ENCODE measurements around the gene CNTNAP3B.
"Not testable (repeated sequence)": the region's sequence is repeated elsewhere in the genome, so short reads cannot be mapped to it uniquely, and the experiment has no call there.

CNTNAP3B gene

DNA sequence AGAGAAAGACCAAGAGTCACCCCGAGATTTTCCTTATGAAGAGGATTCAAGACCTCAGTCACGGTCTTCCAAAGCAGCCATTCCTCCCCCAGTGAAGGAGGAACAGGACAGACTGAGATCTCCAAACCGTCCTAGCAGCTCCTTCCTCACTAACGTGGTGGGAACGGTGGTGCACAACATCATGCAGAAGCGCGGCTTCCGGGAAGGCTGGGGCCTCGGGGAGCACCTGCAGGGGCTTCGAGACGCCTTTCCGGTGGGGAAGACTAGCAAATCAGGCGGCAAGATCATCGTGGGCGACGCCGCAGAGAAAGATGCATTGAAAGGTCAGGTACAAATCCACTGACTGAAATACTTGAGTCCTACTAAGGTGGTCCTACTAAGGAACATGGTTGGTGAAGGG, 154.3 kb downstream of the CNTNAP3B start:
- not testable (repeated sequence) for DNase-seq

DNA sequence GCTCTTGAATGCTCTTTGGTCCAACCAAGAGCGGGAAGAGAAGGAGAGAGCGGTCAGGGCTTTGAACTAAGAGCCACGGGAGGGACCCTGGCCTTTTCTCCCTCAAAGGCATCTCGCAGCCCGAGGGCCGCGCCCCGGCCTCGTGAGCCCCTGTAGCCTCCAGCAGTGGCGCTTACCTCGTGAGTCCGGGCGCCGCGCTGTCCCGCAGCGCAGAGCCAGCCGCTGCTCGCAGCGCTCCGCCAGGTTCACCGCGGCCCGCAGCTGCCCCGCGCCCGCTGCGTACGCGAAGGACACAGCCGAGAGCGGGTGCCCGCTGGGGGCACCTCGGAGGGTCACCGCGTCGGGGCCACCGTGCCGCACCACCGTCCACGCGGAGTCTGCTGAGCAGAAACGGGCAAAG, 176.2 kb downstream of the CNTNAP3B start:
- DNase-seq: not testable (repeated sequence)

DNA sequence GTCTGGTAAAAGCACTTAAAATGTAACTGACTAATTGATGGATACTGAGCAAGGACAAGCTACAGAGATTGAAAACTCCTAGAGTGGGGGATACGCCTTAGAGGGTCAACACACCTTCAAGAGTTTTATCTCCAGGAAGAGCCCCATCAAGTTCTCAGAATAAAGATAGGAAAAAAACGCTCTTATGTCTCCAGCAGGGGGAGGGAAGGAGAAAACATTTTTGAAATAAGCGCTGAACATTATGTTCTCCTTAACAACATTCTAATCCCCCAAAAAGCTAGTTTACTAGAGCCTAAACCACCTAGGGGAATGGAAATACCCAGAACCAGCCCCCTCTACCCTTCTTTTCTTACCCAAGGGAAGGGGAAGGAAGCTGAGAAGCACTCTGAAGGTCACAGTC, 187.5 kb downstream of the CNTNAP3B start:
- not testable (repeated sequence) for DNase-seq

DNA sequence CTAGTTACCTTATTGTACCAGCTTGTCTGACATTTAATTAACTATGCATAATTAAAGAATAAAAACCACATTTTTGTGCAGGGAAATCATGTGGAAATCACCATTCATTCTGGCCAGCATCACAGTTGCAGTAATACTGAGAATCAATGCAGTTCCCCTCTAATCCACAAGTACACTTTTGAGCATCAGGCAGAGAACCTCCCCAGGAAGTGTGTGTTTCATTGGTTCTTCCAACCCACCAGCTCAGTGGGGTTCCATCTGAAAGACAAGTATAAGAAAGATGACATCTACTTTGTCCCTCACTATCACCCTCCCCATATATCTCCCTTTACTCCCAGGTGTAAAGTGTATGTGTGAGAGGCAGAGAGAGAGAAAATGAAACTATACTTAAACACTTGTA, 191.1 kb downstream of the CNTNAP3B start:
- DNase-seq: not testable (repeated sequence)

DNA sequence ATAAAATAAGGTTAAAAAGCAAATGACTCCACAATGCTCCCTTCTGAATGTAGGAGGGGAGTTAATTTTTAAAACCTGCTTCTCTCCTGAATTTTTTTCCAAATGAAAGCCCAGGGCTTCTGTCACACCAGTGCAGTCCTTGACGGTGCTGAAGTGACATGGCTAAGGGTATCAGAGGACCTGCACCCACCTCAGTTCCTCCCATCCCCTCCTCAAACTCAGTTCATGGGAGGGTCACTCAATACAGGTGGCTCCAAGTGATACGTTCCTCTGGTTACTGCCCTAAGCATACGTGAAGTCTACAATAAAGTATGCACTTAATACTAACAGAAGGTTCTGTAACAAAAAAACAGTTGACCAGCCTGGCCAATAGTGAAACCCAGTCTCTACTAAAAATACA, 193.5 kb downstream of the CNTNAP3B start:
- not testable (repeated sequence) for DNase-seq

DNA sequence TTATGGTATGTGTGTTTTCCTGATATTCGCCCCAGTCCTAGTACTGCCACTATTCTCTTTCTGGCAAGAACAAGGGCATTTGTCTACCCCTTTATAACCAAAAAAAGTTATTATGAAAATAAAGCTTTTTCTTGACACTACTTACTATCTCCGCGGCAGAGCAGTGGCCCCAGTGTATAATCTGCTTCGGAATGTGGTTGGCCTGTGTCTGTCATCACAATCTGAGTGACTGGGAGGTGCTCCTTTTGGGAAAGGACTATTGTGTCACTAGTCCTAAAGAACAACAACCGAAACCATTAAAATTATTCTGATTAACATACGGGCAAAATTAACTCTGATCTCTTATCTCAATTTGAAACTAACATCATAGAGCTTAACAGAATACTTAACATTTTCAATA, 200.1 kb downstream of the CNTNAP3B start:
- not testable (repeated sequence) for DNase-seq

DNA sequence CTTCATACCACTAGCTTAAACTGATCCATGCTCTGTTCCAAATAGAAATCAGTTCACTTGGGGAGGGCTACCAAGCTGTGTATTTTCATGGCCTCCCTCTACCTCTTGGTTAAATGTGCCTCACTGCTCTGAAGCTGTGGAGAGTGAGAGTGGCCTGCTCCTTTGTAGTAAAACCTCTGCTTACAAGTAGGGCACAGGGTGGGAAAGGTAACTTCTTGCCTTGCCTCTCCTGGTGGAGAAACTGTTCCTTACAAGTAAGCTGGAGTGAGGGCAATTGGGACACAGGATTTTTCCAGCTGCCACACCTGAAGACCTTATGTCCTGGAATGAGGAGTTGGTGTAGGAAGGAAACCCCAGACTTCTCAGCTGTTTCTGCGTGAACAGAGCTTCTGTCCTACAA, 211.9 kb downstream of the CNTNAP3B start:
- DNase-seq: not testable (repeated sequence)

DNA sequence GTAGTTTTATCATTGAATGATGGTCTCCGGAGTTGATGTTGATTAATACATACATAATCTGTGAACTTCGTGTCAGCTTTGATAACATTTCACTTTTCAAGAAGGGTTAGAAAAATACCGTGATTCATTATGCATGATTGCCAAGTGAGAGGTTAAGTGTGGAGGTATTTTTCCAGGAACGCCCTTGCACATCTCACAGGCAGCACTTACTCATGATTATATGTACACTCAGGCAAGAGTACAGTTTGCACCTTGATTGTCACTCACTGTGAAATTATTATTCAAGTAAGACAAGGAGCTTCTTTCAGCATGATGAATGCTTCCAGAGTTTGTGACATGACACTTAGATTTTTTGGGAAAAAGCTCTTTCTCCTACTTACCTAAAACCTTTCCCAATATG, 223.7 kb downstream of the CNTNAP3B start:
- not testable (repeated sequence) for DNase-seq

DNA sequence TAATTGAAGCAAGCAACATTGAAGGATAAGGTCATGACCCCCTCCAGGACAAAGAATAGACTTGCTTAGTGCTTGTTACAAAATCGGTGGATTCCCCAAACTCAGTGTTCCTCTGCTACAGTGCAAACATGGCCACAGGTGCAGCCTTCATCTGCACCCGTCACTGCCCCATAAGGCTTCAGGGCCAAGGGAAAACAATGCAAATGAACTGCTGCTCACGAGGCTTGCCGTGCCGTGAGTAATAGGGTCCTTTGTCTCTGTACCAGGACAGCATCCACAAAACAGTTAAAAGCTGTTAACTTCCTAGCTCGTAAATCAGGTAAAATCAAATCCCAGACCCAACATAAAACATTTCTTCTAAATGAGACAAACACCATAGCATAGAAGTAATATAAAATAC, 226.5 kb downstream of the CNTNAP3B start:
- not testable (repeated sequence) for DNase-seq

DNA sequence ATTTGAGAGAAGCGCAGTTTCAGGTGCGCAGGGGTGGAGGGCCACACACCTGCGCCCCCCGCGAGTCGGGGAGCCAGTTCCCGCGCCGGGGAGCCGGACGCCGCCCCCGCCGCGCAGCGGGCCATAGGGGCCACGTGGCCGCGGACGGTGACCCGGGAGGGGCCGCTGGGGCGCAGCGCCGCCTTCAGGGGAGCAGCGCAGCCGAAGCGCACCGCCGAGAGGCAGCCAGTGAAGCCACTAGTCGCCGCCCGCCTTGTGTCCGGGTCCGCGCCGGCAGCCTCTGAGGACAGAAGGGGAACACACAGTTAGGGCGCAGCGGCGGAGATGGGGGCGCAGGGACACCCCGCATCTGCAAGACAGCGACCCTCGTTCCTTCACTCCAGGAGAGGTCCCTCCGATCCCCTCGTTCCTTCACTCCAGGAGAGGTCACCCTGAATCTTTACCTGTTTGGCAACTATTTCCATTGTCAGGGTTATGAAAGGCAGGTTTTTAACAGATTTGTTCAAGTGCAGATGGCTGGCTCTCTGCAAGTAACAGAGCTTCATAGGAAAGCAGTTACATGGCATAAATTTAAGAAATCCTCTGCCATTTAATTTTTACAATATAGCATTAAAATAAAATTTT, 230.4 kb downstream of the CNTNAP3B start:
- not testable (repeated sequence) for DNase-seq

DNA sequence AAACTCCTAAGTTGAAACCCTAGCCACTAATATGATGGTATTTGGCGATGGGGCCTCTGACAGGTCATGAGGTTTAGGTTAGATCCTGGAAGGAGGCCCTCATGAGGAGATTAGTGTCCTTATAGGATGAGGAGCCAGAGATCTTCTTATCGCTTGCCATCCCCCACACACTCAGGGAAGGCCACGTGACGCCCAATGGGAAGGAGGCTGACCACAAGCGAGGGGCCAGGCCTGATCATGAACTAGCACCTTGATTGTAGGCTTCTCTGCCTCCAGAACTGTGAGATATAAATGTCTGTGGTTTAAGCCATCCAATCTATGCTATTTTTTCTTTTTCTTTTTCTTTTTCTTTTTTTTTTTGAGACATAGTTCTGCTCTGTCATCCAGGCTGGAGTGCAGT, 254.7 kb downstream of the CNTNAP3B start:
- DNase-seq: not testable (repeated sequence)

DNA sequence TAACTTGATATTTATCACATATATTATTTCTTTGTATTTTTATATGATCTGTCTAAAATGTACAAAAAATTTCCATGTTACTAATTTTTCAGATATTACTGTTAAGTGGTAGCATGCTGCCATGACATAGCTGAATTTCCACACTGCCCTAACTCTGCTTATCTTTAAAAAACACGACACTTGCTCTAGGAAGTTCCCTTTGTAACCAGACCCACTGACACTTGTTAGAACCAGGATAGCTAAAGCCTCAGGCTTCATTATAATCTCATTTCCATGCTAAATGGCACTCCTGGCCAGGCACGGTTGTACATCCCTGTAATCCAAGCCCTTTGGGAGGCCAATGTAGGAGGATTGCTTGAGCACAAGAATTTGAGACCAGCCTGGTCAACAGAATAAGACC, 273.8 kb downstream of the CNTNAP3B start:
- DNase-seq: not testable (repeated sequence)

DNA sequence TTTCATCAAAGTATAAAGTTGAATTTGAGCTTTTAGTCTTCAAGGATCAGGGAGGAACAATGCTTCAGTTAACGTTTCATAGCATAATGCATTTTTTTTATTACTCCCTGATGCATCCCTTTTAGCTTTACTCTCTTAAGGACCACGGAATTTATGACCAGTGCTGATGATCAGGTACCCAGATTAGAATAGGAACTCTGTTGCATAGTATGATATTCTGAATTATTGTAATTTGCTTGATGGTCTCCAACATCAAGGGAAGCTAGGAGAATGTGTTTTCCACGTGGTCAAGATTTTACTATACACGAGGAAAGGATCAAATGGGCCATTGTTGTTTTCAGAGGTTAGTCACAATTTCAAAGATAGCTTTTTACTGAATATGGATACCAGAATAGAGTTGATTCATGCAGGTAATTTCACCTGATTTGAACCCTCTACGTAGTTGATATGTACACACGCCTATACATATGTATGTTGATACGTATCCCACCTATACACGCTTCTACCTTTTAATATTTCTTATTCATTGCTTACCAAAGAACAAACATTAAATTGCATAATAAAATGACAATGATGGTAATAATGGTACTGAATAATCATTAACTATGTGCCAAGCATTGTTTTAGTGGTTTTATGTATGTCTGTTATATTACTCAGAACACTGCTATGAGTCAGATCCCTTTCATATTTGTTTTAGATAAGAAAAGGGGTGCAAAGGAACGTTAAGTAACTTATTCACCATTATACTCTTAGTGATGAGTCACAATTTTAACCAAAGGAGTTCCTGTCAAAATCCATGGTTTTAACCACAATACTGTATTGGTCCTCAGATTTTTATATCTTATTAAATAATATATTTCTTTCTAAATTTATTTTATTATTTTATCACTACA, 277.1 kb downstream of the CNTNAP3B start:
- not testable (repeated sequence) for DNase-seq

DNA sequence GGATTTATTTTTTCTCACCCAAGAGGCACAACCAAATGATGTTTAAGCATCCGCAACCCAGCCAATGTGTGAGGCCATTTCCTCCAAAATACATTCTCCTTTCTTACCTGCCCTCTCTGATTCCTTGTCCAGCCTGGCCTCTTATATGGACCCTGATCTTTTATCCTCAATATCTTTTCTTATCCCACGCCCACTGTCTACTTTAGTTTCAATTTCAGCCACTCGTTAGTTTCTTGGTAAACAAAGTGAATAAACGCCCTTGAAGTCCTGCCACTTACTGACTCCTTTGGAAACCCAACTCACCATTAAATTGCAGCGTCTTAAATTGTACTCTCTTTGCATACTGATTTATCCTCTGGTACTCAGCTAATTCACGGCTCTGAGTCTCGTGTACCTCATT, 281.4 kb downstream of the CNTNAP3B start:
- DNase-seq: not testable (repeated sequence)
